Activated T-helper 9 cell treated with anti-CD3 and anti-CD28 coated beads, Interleukin-2, amount 50 U/mL, for 16 hours (primary cell): ENCODE results near the gene DOCK3.
"Not testable (repeated sequence)": the region's sequence is repeated elsewhere in the genome, so short reads cannot be mapped to it uniquely, and the experiment has no call there.

Experiments used
- DNase-seq: peaks from one replicate; pipeline ENCODE4 v3.0.0-alpha.2; 2020; ENCODE audit warnings: low read depth

The DOCK3 gene

GRCh38 chr3:50650018-50650417 lies 24.7 kb upstream of the DOCK3 start:
- DNase-seq: no peak

- DNase-seq: no peak
Measured at GRCh38 chr3:50651445-50651844, 23.3 kb upstream of the DOCK3 start.

GRCh38 chr3:50651920-50652529 lies 22.7 kb upstream of the DOCK3 start:
- DNase-seq: no peak

GRCh38 chr3:50652709-50653108 lies 22.0 kb upstream of the DOCK3 start:
- peak; percentile 34 for DNase-seq

GRCh38 chr3:50653937-50654595 lies 20.7 kb upstream of the DOCK3 start:
- DNase-seq: no peak

GRCh38 chr3:50655009-50655830 lies 19.5 kb upstream of the DOCK3 start:
- DNase-seq: no peak

- no peak for DNase-seq
Measured at GRCh38 chr3:50656417-50657195, 18.1 kb upstream of the DOCK3 start.

- no peak for DNase-seq
Measured at GRCh38 chr3:50657407-50657806, 17.3 kb upstream of the DOCK3 start.

- no peak for DNase-seq
Measured at GRCh38 chr3:50657816-50658215, 16.9 kb upstream of the DOCK3 start.

GRCh38 chr3:50658416-50658815 lies 16.3 kb upstream of the DOCK3 start:
- DNase-seq: no peak

GRCh38 chr3:50658831-50659230 lies 15.9 kb upstream of the DOCK3 start:
- DNase-seq: no peak

- no peak for DNase-seq
Measured at GRCh38 chr3:50660386-50660785, 14.3 kb upstream of the DOCK3 start.

- DNase-seq: no peak
Measured at GRCh38 chr3:50661321-50661837, 13.3 kb upstream of the DOCK3 start.

GRCh38 chr3:50662408-50662807 lies 12.3 kb upstream of the DOCK3 start:
- DNase-seq: no peak

GRCh38 chr3:50665081-50665840 lies 9.5 kb upstream of the DOCK3 start:
- no peak for DNase-seq

- not testable (repeated sequence) for DNase-seq
Measured at GRCh38 chr3:50665841-50666115, 8.9 kb upstream of the DOCK3 start.

GRCh38 chr3:50666837-50667236 lies 7.9 kb upstream of the DOCK3 start:
- no peak for DNase-seq

- no peak for DNase-seq
Measured at GRCh38 chr3:50671331-50671730, 3.4 kb upstream of the DOCK3 start.

GRCh38 chr3:50672656-50673055 lies 2.1 kb upstream of the DOCK3 start:
- DNase-seq: no peak

GRCh38 chr3:50673931-50674330 lies 796 bp upstream of the DOCK3 start:
- no peak for DNase-seq

- DNase-seq: peak; percentile 51
Measured at GRCh38 chr3:50675179-50676030, 678 bp downstream of the DOCK3 start.
